ENCODE results near the gene UBE2E1.

DNA sequence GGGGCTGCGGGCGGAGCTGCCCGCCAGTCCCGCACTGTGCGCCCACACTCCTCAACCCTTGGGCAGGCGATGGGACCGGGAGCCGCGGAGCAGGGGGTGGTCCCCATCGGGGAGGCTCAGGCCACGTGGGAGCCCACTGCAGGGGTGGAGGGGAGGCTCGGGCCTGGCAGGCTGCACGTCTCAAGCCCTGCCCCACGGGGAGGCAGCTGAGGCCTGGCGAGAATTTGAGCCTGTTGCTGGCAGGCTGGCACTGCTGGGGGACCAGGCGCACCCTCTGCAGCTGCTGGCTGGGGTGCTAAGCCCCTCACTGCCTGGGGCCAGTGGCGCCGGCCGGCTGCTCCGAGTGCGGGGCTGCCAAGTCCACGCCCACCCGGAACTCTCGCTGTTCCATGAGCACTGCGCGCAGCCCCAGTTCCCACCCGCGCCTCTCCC is 76.7 kb downstream of the UBE2E1 start:
- TF ChIP-seq, protein P1, sequence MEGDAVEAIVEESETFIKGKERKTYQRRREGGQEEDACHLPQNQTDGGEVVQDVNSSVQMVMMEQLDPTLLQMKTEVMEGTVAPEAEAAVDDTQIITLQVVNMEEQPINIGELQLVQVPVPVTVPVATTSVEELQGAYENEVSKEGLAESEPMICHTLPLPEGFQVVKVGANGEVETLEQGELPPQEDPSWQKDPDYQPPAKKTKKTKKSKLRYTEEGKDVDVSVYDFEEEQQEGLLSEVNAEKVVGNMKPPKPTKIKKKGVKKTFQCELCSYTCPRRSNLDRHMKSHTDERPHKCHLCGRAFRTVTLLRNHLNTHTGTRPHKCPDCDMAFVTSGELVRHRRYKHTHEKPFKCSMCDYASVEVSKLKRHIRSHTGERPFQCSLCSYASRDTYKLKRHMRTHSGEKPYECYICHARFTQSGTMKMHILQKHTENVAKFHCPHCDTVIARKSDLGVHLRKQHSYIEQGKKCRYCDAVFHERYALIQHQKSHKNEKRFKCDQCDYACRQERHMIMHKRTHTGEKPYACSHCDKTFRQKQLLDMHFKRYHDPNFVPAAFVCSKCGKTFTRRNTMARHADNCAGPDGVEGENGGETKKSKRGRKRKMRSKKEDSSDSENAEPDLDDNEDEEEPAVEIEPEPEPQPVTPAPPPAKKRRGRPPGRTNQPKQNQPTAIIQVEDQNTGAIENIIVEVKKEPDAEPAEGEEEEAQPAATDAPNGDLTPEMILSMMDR (conservative IDR thresholded peaks at IDR 0.05), result no peak
- TF ChIP-seq EZH2 (IDR thresholded peaks at IDR 0.05; ENCODE audit: low read depth), result no peak

Data from PC-9 (cell line).